ENCODE results near the gene F5. TPM values are rescaled to one million over a fixed set of nuclear protein-coding genes. Genes with fewer than 3 reads are reported as not detected.
A peak's percentile ranks its signal among the peaks of the same experiment; 100 is the strongest.

Gene F5
- total and polyA plus RNA-seq, 4 experiments from 2014 or later = 1.4 to 6.1 (median 4.1) TPM

GRCh38 chr1:169495916-169496315 is 90.4 kb downstream of the F5 start:
- Histone ChIP-seq H3K36me3 (ENCODE audit: insufficient read depth, low read length) (no peaks in the 10 kb centered on the region), H3K4me3 (ENCODE audit: low read length in 2 of 2) (no peak overlapping the region), H3K27me3 (ENCODE audit: insufficient read depth, low read length) (no peaks in the 10 kb centered on the region), H3K27ac (ENCODE audit: low read depth, low read length) (no peak overlapping the region), H3K9me3 (ENCODE audit: control insufficient read depth in 1 of 2, low read length in 2 of 2) (no peaks in the 10 kb centered on the region), H3K4me1 (ENCODE audit: insufficient read depth, low read length) (no peaks in the 10 kb centered on the region)
- CTCF ChIA-PET (ENCODE audit: partially characterized antibody) = interaction anchor here (2.7 kb wide), 1 partner anchor 10 kb away, joined by 8 read pairs; the partner anchor contains the start of gene SLC19A2
- POLR2A ChIA-PET (ENCODE audit: partially characterized antibody) = no interaction called here
- DNase-seq = no peak
- no peak overlapping the region for H3K4me3 Mint-ChIP-seq
- H3K4me1 Mint-ChIP-seq = no peaks in the 10 kb centered on the region
- H3K27ac Mint-ChIP-seq = no peak overlapping the region
- H3K9me3 Mint-ChIP-seq = peaks cover 0 to 1% (median 0%) of the 10 kb centered on the region in 8 donors
- H3K36me3 Mint-ChIP-seq = peaks cover 0 to 4% of the 10 kb centered on the region in 2 donors
- peaks cover 1 to 19% of the 10 kb centered on the region in 2 donors for H3K27me3 Mint-ChIP-seq
- intact Hi-C loops (cut with micrococcal nuclease) = no loop called here

GRCh38 chr1:169495046-169495775 is 91.1 kb downstream of the F5 start:
- Mint-ChIP-seq H3K4me3 (no peak overlapping the region), H3K36me3 (peaks cover 0 to 4% of the 10 kb centered on the region in 2 donors), H3K9me3 (peaks cover 0 to 1% (median 0%) of the 10 kb centered on the region in 8 donors), H3K27ac (no peak overlapping the region), H3K4me1 (no peaks in the 10 kb centered on the region), H3K27me3 (peaks cover 1 to 19% of the 10 kb centered on the region in 2 donors)
- CTCF ChIA-PET (ENCODE audit: partially characterized antibody) = no interaction called here
- Histone ChIP-seq H3K27ac (ENCODE audit: low read depth, low read length) (no peak overlapping the region), H3K4me1 (ENCODE audit: insufficient read depth, low read length) (no peaks in the 10 kb centered on the region), H3K36me3 (ENCODE audit: insufficient read depth, low read length) (no peaks in the 10 kb centered on the region), H3K9me3 (ENCODE audit: control insufficient read depth in 1 of 2, low read length in 2 of 2) (no peaks in the 10 kb centered on the region), H3K4me3 (ENCODE audit: low read length in 2 of 2) (no peak overlapping the region), H3K27me3 (ENCODE audit: insufficient read depth, low read length) (no peaks in the 10 kb centered on the region)
- no peak for DNase-seq
- POLR2A ChIA-PET (ENCODE audit: partially characterized antibody) = no interaction called here
- intact Hi-C loops (cut with micrococcal nuclease) = no loop called here

DNA sequence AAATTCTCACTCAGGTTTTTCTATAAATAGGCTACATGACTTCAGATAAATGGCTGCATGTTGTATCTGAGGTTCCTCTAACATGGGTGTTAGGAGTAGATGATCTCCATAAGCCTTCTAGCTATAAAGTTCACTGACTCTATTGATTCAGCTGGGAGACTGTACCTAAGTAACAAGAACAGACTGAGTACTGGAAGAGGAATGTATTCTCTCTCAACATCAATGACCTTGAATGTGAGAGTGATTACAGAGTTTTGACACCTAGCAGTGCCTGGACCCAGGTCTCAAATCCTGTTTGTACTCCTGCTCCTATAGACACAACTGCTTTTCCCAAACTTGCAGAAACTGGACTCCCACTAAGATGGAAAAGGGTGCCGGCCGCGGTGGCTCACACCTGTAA is 91.9 kb downstream of the F5 start:
- no peaks in the 10 kb centered on the region for H3K4me1 Mint-ChIP-seq
- no peaks in the 10 kb centered on the region for H3K36me3 ChIP-seq (ENCODE audit: insufficient read depth, low read length)
- peaks cover 0 to 1% (median 0%) of the 10 kb centered on the region in 8 donors for H3K9me3 Mint-ChIP-seq
- no peaks in the 10 kb centered on the region for H3K27me3 ChIP-seq (ENCODE audit: insufficient read depth, low read length)
- no peak overlapping the region for H3K4me3 ChIP-seq (ENCODE audit: low read length in 2 of 2)
- H3K27ac Mint-ChIP-seq = no peak overlapping the region
- no peak overlapping the region for H3K4me3 Mint-ChIP-seq
- intact Hi-C loops (cut with micrococcal nuclease) = no loop called here
- no peaks in the 10 kb centered on the region for H3K4me1 ChIP-seq (ENCODE audit: insufficient read depth, low read length)
- H3K27me3 Mint-ChIP-seq = peaks cover 1 to 19% of the 10 kb centered on the region in 2 donors
- ChIA-PET CTCF (ENCODE audit: partially characterized antibody) (no interaction called here), POLR2A (ENCODE audit: partially characterized antibody) (no interaction called here)
- DNase-seq = no peak
- peaks cover 0 to 4% of the 10 kb centered on the region in 2 donors for H3K36me3 Mint-ChIP-seq
- H3K9me3 ChIP-seq (ENCODE audit: control insufficient read depth in 1 of 2, low read length in 2 of 2) = no peaks in the 10 kb centered on the region
- H3K27ac ChIP-seq (ENCODE audit: low read depth, low read length) = no peak overlapping the region

DNA sequence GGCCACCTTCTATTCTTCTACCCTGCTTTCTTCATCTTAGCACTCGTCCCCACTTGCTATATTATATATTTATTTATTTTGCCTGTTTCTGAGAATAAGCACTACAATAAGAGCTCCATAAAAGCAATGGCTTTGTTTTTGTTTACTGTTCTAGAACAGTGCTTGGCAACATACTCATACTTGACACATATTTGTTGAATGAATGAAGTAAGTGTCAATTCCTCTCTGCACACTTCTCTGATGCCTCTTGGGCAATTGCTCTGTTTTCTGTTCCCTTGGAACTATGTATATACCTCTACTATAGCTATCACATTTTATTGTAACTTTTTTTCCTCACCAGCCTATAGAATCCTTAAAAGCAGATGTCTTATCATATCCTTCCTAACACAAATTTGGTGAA is 93.0 kb downstream of the F5 start:
- H3K9me3 ChIP-seq (ENCODE audit: control insufficient read depth in 1 of 2, low read length in 2 of 2) = no peaks in the 10 kb centered on the region
- DNase-seq = no peak
- ChIA-PET POLR2A (ENCODE audit: partially characterized antibody) (no interaction called here), CTCF (ENCODE audit: partially characterized antibody) (no interaction called here)
- intact Hi-C loops (cut with micrococcal nuclease) = no loop called here
- peaks cover 1 to 19% of the 10 kb centered on the region in 2 donors for H3K27me3 Mint-ChIP-seq
- H3K27ac Mint-ChIP-seq = no peak overlapping the region
- no peaks in the 10 kb centered on the region for H3K27me3 ChIP-seq (ENCODE audit: insufficient read depth, low read length)
- H3K9me3 Mint-ChIP-seq = peaks cover 0 to 1% (median 0%) of the 10 kb centered on the region in 8 donors
- H3K36me3 Mint-ChIP-seq = peaks cover 0 to 4% of the 10 kb centered on the region in 2 donors
- H3K4me3 ChIP-seq (ENCODE audit: low read length in 2 of 2) = no peak overlapping the region
- H3K4me1 ChIP-seq (ENCODE audit: insufficient read depth, low read length) = no peaks in the 10 kb centered on the region
- H3K36me3 ChIP-seq (ENCODE audit: insufficient read depth, low read length) = no peaks in the 10 kb centered on the region
- no peak overlapping the region for H3K27ac ChIP-seq (ENCODE audit: low read depth, low read length)
- H3K4me1 Mint-ChIP-seq = no peaks in the 10 kb centered on the region
- H3K4me3 Mint-ChIP-seq = no peak overlapping the region

DNA sequence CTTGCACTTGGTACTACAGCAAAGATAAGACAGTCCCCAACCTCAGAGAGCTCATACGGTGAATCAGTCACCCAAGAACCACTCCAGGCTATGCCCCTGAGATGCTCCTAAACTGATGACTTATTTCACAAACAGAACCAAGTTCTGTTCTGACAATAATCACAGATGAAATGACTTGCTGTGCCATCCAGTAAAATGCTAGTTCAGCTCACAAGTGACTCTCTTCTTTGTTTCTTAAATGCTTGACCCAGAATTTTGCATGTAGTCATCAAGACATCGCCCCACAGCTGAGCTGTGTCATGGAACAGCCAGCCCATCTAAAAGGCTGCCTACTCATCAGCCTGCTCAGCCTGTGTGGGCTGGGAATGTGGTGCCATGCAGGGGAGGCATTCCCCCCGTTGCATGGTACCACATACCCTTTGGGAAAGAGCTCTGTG is 94.4 kb downstream of the F5 start:
- no peak overlapping the region for H3K27ac ChIP-seq (ENCODE audit: low read depth, low read length)
- no peak overlapping the region for H3K4me3 ChIP-seq (ENCODE audit: low read length in 2 of 2)
- intact Hi-C loops (cut with micrococcal nuclease) = no loop called here
- H3K4me1 Mint-ChIP-seq = peaks cover 0 to 4% (median under 1%) of the 10 kb centered on the region in 4 donors
- no peaks in the 10 kb centered on the region for H3K27me3 ChIP-seq (ENCODE audit: insufficient read depth, low read length)
- CTCF ChIA-PET (ENCODE audit: partially characterized antibody) = no interaction called here
- H3K27ac Mint-ChIP-seq = no peak overlapping the region
- POLR2A ChIA-PET (ENCODE audit: partially characterized antibody) = no interaction called here
- no peaks in the 10 kb centered on the region for H3K36me3 Mint-ChIP-seq
- peaks cover under 1% of the 10 kb centered on the region for H3K4me1 ChIP-seq (ENCODE audit: insufficient read depth, low read length)
- peaks cover 0 to 1% (median 0%) of the 10 kb centered on the region in 8 donors for H3K9me3 Mint-ChIP-seq
- H3K9me3 ChIP-seq (ENCODE audit: control insufficient read depth in 1 of 2, low read length in 2 of 2) = no peaks in the 10 kb centered on the region
- H3K4me3 Mint-ChIP-seq = no peak overlapping the region
- H3K27me3 Mint-ChIP-seq = peaks cover 0 to 13% of the 10 kb centered on the region in 2 donors
- H3K36me3 ChIP-seq (ENCODE audit: insufficient read depth, low read length) = no peaks in the 10 kb centered on the region
- no peak for DNase-seq

DNA sequence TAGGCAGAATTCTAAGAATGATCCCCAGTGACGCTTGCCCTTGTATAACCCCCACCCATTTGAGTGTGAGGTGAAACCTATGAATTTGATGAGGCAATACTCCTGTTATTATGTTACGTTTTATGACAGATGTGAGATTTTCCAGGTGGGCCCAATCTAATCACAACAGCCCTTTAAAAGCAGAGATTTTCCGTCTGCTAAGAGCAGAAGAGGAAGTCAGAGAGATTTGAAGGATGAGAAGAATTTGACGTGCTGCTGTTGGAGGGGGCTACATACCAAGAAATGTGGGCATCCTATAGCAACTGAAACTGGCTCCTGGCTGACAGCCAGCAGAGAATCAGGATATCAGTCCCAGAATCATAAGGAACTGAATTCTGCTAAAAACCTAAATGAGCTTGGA is 98.1 kb downstream of the F5 start:
- no peak overlapping the region for H3K27ac ChIP-seq (ENCODE audit: low read depth, low read length)
- H3K27me3 Mint-ChIP-seq = peaks cover 0 to 2% of the 10 kb centered on the region in 2 donors
- no peak for DNase-seq
- H3K4me1 ChIP-seq (ENCODE audit: insufficient read depth, low read length) = peaks cover 20% of the 10 kb centered on the region
- peaks cover 0 to 11% of the 10 kb centered on the region in 2 donors for H3K36me3 Mint-ChIP-seq
- H3K4me3 ChIP-seq (ENCODE audit: low read length in 2 of 2) = no peak overlapping the region
- peak overlapping the region in 1 of 8 donors; percentile 1 for H3K4me3 Mint-ChIP-seq
- POLR2A ChIA-PET (ENCODE audit: partially characterized antibody) = no interaction called here
- no peak overlapping the region for H3K27ac Mint-ChIP-seq
- intact Hi-C loops (cut with micrococcal nuclease) = loop anchor here (5.0 to 10.0 kb wide), 5 partner anchors 59 to 587 kb away; partner anchors contain the start of genes ATP1B1, KIFAP3 and SELL
- CTCF ChIA-PET (ENCODE audit: partially characterized antibody) = interaction anchor here (0.6 kb wide), 1 partner anchor 61 kb away, joined by 3 read pairs; no protein-coding TSS in a partner anchor
- H3K9me3 Mint-ChIP-seq = peaks cover 0 to 1% (median 0%) of the 10 kb centered on the region in 8 donors
- H3K4me1 Mint-ChIP-seq = peaks cover 27 to 37% (median 29%) of the 10 kb centered on the region in 4 donors
- no peaks in the 10 kb centered on the region for H3K27me3 ChIP-seq (ENCODE audit: insufficient read depth, low read length)
- no peaks in the 10 kb centered on the region for H3K36me3 ChIP-seq (ENCODE audit: insufficient read depth, low read length)
- H3K9me3 ChIP-seq (ENCODE audit: control insufficient read depth in 1 of 2, low read length in 2 of 2) = no peaks in the 10 kb centered on the region

DNA sequence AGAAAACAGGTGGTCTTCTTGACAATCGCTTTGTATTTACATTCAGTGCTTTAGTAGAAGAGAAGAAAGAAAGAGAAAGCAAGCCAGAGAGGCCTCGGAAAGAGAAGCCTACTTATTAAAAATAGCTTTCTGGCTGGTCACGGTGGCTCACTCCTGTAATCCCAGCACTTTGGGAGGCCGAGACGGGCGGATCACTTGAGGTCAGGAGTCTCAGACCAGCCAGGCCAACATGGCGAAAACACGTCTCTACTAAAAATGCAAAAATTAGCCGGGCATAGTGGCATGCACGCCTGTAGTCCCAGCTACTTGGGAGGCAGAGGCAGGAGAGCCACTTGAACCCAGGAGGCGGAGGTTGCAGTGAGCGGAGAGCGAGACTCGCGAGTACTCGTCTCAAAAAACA is 98.7 kb downstream of the F5 start:
- intact Hi-C loops (cut with micrococcal nuclease) = loop anchor here (5.0 to 10.0 kb wide), 5 partner anchors 60 to 587 kb away; partner anchors contain the start of genes ATP1B1, KIFAP3 and SELL
- peaks cover 0 to 2% of the 10 kb centered on the region in 2 donors for H3K27me3 Mint-ChIP-seq
- CTCF ChIA-PET (ENCODE audit: partially characterized antibody) = no interaction called here
- peak overlapping the region in 1 of 8 donors; percentile 1 for H3K4me3 Mint-ChIP-seq
- no peaks in the 10 kb centered on the region for H3K9me3 Mint-ChIP-seq
- Histone ChIP-seq H3K27ac (ENCODE audit: low read depth, low read length) (no peak overlapping the region), H3K27me3 (ENCODE audit: insufficient read depth, low read length) (no peaks in the 10 kb centered on the region), H3K4me1 (ENCODE audit: insufficient read depth, low read length) (peaks cover 20% of the 10 kb centered on the region), H3K4me3 (ENCODE audit: low read length in 2 of 2) (no peak overlapping the region), H3K36me3 (ENCODE audit: insufficient read depth, low read length) (no peaks in the 10 kb centered on the region), H3K9me3 (ENCODE audit: control insufficient read depth in 1 of 2, low read length in 2 of 2) (no peaks in the 10 kb centered on the region)
- H3K4me1 Mint-ChIP-seq = peaks cover 28 to 37% (median 30%) of the 10 kb centered on the region in 4 donors
- H3K36me3 Mint-ChIP-seq = peaks cover 0 to 11% of the 10 kb centered on the region in 2 donors
- H3K27ac Mint-ChIP-seq = no peak overlapping the region
- POLR2A ChIA-PET (ENCODE audit: partially characterized antibody) = no interaction called here
- no peak for DNase-seq

Data from CD4-positive, alpha-beta memory T cell (primary cell).